ENCODE data around the gene ZNF311.

- TF ChIP-seq CTCF (IDR thresholded peaks at IDR 0.05): no peak
- TF ChIP-seq POLR2AphosphoS5 (IDR thresholded peaks at IDR 0.05): no peak
- TF ChIP-seq POLR2A (IDR thresholded peaks at IDR 0.05): no peak
These were observed 26.1 kb downstream of the ZNF311 start for GRCh38 chr6:28978959-28979561.
